ENCODE data around the gene MFSD2A.
"Not testable (repeated sequence)": the region's sequence is repeated elsewhere in the genome, so short reads cannot be mapped to it uniquely, and the experiment has no call there.

The MFSD2A gene

DNA sequence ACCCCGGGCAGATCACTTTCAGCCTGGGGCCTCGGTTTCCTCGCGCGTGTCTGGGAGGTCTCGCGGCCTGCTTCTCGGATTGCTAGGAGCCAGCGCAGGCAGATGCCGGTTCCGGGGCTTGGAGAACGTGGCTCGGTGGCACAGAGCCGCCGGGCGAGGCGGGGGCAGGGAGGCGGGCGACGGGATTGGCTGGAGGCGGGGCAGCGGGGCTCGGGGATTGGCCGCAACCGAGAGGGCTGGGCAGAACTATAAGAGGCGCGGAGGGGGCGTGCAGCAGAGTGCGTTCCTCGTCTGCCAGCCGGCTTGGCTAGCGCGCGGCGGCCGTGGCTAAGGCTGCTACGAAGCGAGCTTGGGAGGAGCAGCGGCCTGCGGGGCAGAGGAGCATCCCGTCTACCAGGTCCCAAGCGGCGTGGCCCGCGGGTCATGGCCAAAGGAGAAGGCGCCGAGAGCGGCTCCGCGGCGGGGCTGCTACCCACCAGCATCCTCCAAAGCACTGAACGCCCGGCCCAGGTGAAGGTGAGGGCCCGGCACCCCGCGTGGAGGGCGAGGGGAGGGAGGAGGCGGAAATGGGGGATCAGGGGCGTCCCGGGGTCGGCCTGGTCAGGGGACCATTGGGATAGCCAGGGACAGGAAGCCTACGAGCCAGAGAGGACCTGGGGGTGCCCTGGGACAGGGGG, at the start of gene MFSD2A:
Gene MFSD2A, plus strand, starts transcription at position 276 of the 677 bp plus-strand sequence. Its CDS starts 148 bp downstream, at position 424.
- Histone ChIP-seq H3K36me3 (ENCODE audit: insufficient read depth, low read length) (peaks cover 6% of the 10 kb centered on the region; the same call in 1 of the 2 replicates), H2AFZ (ENCODE audit: low read length, unreplicated experiment) (peak within 1 kb of the TSS; percentile 93), H3K4me3 (ENCODE audit: low read depth, low read length) (peak within 1 kb of the TSS; percentile 95), H3K27me3 (ENCODE audit: insufficient read depth, low read length) (no peaks in the 10 kb centered on the region), H3K79me2 (ENCODE audit: control insufficient read depth, insufficient read depth, low read length, unreplicated experiment) (peaks cover 18% of the 10 kb centered on the region), H3K27ac (ENCODE audit: low read depth, low read length) (peak within 1 kb of the TSS; percentile 14; the same call in 1 of the 2 replicates), H3K4me1 (ENCODE audit: control insufficient read depth, insufficient read depth, low read length, unreplicated experiment) (peaks cover 20% of the 10 kb centered on the region)

DNA sequence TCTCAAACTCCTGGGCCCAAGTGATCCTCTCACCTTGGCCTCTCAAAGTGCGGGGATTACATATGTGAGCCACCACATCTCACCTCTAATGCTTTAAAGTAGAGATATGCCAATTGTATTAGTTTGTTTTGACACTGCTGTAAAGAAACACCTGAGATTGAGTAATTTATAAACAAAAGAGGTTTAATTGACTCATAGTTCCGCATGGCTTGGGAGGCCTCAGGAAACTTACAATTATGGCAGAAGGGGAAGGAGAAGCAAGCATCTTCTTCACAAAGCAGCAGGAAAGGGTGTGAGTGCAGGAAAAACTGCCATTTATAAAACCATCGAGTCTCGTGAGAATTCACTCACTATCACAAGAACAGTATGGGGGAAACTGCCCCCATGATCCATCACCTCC, 49.8 kb upstream of the MFSD2A start:
- Histone ChIP-seq H3K36me3 (ENCODE audit: insufficient read depth, low read length) (no peaks in the 10 kb centered on the region), H3K79me2 (ENCODE audit: control insufficient read depth, insufficient read depth, low read length, unreplicated experiment) (no peaks in the 10 kb centered on the region), H3K4me3 (ENCODE audit: low read depth, low read length) (no peak overlapping the region), H2AFZ (ENCODE audit: low read length, unreplicated experiment) (no peak overlapping the region), H3K27me3 (ENCODE audit: insufficient read depth, low read length) (peaks cover 37% of the 10 kb centered on the region), H3K4me1 (ENCODE audit: control insufficient read depth, insufficient read depth, low read length, unreplicated experiment) (peaks cover 4% of the 10 kb centered on the region), H3K27ac (ENCODE audit: low read depth, low read length) (no peak overlapping the region)

DNA sequence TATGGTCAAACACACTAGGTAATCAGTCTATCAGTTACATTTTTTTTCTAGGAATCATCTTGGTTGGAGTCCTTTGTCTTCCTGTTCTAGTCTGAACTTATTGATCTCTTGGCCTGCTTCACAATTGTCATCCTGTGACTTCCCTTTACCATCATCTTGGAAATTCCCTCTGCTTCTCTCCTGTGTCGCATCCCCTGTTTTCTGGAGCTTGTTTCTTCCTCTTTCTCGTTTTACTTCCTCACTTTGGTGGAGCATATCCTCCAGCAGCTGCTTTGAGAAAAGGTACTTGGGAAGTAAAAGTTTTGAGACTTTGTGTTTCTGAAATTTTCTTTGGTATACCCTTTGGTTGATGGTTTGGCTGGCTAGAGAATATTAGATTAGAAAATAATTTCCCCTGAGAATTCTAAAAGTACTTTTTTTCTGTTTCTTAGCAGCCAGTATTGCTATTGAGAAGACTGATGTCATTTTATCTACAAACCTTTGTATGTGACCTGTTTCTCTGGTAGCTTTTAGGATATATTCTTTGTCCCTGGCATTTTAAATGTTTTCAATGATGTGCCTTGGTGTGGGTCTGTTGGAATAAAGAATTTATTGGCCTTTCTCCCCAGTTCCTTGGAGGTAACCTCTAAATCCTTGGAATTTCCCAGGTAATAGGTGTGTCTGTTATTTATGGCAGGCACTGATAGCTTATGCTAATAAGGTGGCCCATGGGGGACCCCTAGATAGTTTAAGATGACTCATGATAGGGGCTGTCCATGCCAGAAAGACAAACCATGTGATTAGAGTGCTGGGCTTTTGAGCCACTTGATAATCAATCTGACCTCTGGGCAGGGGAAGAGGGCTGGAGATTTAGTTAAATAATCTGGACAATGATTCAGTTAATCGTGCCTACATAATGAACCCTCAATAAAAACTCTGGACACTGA, 47.2 kb upstream of the MFSD2A start:
- no peaks in the 10 kb centered on the region for H3K4me1 ChIP-seq (ENCODE audit: control insufficient read depth, insufficient read depth, low read length, unreplicated experiment)
- H2AFZ ChIP-seq (ENCODE audit: low read length, unreplicated experiment): no peak overlapping the region
- H3K36me3 ChIP-seq (ENCODE audit: insufficient read depth, low read length): no peaks in the 10 kb centered on the region
- H3K4me3 ChIP-seq (ENCODE audit: low read depth, low read length): no peak overlapping the region
- H3K27me3 ChIP-seq (ENCODE audit: insufficient read depth, low read length): peaks cover 25% of the 10 kb centered on the region
- no peak overlapping the region for H3K27ac ChIP-seq (ENCODE audit: low read depth, low read length)
- H3K79me2 ChIP-seq (ENCODE audit: control insufficient read depth, insufficient read depth, low read length, unreplicated experiment): no peaks in the 10 kb centered on the region

DNA sequence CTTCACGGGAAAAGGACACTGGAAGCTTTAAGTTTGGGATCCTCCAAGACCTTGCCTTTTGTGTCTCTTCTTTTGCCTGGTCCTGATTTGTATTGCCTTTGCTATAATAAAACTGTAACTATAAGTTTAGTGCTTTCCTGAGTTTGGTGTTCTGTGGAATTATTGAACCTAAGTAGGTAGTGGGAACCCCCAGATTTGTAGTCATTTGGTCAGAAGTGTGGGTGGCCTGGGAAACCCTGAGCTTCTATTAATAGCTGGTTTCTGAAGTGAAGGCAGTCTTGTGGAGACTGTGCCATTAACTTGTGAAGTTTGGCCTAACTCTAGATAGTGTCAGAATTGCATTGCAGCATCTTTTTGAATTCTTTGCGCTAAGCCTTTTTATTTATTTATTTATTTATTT, 46.4 kb upstream of the MFSD2A start:
- peaks cover 17% of the 10 kb centered on the region for H3K27me3 ChIP-seq (ENCODE audit: insufficient read depth, low read length)
- no peak overlapping the region for H3K4me3 ChIP-seq (ENCODE audit: low read depth, low read length)
- no peaks in the 10 kb centered on the region for H3K4me1 ChIP-seq (ENCODE audit: control insufficient read depth, insufficient read depth, low read length, unreplicated experiment)
- no peak overlapping the region for H3K27ac ChIP-seq (ENCODE audit: low read depth, low read length)
- no peaks in the 10 kb centered on the region for H3K79me2 ChIP-seq (ENCODE audit: control insufficient read depth, insufficient read depth, low read length, unreplicated experiment)
- no peaks in the 10 kb centered on the region for H3K36me3 ChIP-seq (ENCODE audit: insufficient read depth, low read length)
- H2AFZ ChIP-seq (ENCODE audit: low read length, unreplicated experiment): no peak overlapping the region

DNA sequence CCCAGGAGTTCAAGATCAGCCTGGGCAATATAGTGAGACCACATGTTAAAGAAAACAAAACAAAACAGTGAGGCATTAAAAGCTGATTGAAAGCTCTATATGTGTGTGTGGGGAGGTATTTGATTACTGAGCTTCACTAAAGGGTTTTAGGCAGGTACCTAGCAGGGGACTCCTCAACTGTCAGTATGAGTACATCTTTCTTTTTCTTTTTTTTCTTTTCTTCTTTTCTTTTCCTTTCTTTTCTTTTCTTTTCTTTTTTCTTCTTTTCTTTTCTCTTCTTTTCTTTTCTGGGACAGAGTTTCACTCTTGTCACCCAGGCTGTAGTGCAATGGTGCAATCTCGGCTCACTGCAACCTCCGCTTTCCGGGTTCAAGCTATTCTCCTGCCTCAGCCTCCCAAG, 44.7 kb upstream of the MFSD2A start:
- Histone ChIP-seq H3K4me3 (ENCODE audit: low read depth, low read length) (no peak overlapping the region), H3K4me1 (ENCODE audit: control insufficient read depth, insufficient read depth, low read length, unreplicated experiment) (no peaks in the 10 kb centered on the region), H3K79me2 (ENCODE audit: control insufficient read depth, insufficient read depth, low read length, unreplicated experiment) (no peaks in the 10 kb centered on the region), H3K27me3 (ENCODE audit: insufficient read depth, low read length) (peaks cover 10% of the 10 kb centered on the region; the same call in 1 of the 2 replicates), H3K27ac (ENCODE audit: low read depth, low read length) (no peak overlapping the region), H2AFZ (ENCODE audit: low read length, unreplicated experiment) (no peak overlapping the region), H3K36me3 (ENCODE audit: insufficient read depth, low read length) (no peaks in the 10 kb centered on the region)

DNA sequence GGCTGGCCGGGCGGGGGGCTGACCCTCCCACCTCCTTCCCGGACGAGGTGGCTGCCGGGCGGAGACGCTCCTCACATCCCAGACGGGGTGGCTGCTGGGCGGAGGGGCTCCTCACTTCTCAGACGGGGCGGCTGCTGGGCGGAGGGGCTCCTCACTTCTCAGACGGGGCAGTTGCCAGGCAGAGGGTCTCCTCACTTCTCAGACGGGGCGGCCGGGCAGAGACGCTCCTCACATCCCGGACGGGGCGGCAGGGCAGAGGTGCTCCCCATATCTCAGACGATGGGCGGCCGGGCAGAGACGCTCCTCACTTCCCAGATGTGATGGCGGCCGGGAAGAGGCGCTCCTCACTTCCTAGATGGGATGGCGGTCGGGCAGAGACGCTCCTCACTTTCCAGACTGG, 41.8 kb upstream of the MFSD2A start:
- H3K4me3 ChIP-seq (ENCODE audit: low read depth, low read length); H3K27me3 ChIP-seq (ENCODE audit: insufficient read depth, low read length); H3K36me3 ChIP-seq (ENCODE audit: insufficient read depth, low read length); H3K4me1 ChIP-seq (ENCODE audit: control insufficient read depth, insufficient read depth, low read length, unreplicated experiment); H3K79me2 ChIP-seq (ENCODE audit: control insufficient read depth, insufficient read depth, low read length, unreplicated experiment); H3K27ac ChIP-seq (ENCODE audit: low read depth, low read length); H2AFZ ChIP-seq (ENCODE audit: low read length, unreplicated experiment): not testable (repeated sequence)

DNA sequence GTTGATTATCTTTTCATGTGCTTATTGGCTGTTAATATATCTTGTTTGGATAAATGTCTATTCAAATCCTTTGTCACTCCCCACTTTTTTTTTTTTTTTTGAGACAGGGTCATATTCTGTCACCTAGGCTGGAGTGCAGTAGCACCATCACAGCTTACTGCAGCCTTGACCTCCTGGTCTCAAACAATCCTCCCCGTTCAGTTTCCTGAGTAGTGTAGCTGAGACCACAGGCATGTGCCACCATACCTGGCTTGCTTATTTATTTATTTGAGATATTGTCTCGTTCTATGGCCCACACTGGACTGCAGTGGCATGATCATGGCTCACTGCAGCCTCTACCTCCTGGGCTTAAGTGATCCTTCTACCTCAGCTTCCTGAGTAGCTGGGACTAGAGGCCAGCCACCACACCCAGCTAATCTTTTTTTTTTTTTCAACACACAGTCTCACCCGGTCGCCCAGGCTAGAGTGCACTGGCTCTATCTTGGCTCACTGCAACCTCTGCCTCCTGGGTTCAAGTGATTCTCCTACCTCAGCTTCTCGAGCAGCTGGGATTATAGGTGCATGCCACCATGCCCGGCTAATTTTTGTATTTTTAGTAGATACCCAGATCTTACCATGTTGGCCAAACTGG, 39.3 kb upstream of the MFSD2A start:
- no peaks in the 10 kb centered on the region for H3K79me2 ChIP-seq (ENCODE audit: control insufficient read depth, insufficient read depth, low read length, unreplicated experiment)
- no peaks in the 10 kb centered on the region for H3K36me3 ChIP-seq (ENCODE audit: insufficient read depth, low read length)
- no peak overlapping the region for H3K4me3 ChIP-seq (ENCODE audit: low read depth, low read length)
- no peak overlapping the region for H3K27ac ChIP-seq (ENCODE audit: low read depth, low read length)
- no peaks in the 10 kb centered on the region for H3K4me1 ChIP-seq (ENCODE audit: control insufficient read depth, insufficient read depth, low read length, unreplicated experiment)
- no peak overlapping the region for H2AFZ ChIP-seq (ENCODE audit: low read length, unreplicated experiment)
- H3K27me3 ChIP-seq (ENCODE audit: insufficient read depth, low read length): peaks cover 7% of the 10 kb centered on the region; the same call in 1 of the 2 replicates

DNA sequence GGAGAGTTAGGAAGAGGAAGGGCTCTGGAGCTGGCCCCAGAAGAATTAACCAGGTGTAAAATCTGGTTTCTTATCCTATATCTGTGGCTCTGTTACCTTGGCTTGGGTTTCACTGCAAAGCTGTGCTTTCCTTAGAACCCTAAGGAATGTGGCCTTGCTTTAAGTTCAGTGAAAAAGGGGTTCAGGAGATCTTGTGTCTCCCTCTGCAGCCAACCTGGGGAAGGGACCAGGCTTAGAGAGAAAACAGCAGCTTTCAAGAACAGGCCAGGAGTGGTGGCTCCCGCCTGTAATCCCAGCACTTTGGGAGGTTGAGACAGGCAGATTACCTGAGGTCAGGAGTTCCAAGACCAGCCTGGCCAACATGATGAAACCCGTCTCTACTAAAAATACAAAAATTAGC, 37.1 kb upstream of the MFSD2A start:
- Histone ChIP-seq H3K36me3 (ENCODE audit: insufficient read depth, low read length) (no peaks in the 10 kb centered on the region), H3K4me1 (ENCODE audit: control insufficient read depth, insufficient read depth, low read length, unreplicated experiment) (no peaks in the 10 kb centered on the region), H3K79me2 (ENCODE audit: control insufficient read depth, insufficient read depth, low read length, unreplicated experiment) (no peaks in the 10 kb centered on the region), H3K4me3 (ENCODE audit: low read depth, low read length) (no peak overlapping the region), H3K27me3 (ENCODE audit: insufficient read depth, low read length) (no peaks in the 10 kb centered on the region), H3K27ac (ENCODE audit: low read depth, low read length) (no peak overlapping the region), H2AFZ (ENCODE audit: low read length, unreplicated experiment) (no peak overlapping the region)

DNA sequence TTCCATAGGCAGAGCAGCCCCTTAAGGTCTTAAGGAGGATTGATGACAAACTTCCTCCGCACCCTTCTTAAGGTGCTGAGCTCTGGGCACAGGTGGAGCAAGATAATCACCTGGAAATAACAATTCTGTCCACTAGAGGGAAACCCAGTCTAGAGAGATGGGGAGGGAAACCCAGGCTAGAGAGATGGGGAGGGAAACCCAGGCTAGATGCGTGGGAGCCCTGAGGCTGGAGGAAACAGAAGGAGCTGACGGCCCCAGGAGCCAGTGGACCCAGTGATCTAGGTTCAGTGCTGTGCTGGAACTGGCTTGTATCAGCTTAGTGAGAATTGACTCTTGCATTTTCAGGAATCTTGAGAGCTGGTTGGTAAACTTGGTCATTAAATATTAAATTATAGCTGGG, 35.4 kb upstream of the MFSD2A start:
- Histone ChIP-seq H3K4me3 (ENCODE audit: low read depth, low read length) (no peak overlapping the region), H3K27ac (ENCODE audit: low read depth, low read length) (no peak overlapping the region), H2AFZ (ENCODE audit: low read length, unreplicated experiment) (no peak overlapping the region), H3K79me2 (ENCODE audit: control insufficient read depth, insufficient read depth, low read length, unreplicated experiment) (no peaks in the 10 kb centered on the region), H3K4me1 (ENCODE audit: control insufficient read depth, insufficient read depth, low read length, unreplicated experiment) (no peaks in the 10 kb centered on the region), H3K36me3 (ENCODE audit: insufficient read depth, low read length) (no peaks in the 10 kb centered on the region), H3K27me3 (ENCODE audit: insufficient read depth, low read length) (no peaks in the 10 kb centered on the region)

DNA sequence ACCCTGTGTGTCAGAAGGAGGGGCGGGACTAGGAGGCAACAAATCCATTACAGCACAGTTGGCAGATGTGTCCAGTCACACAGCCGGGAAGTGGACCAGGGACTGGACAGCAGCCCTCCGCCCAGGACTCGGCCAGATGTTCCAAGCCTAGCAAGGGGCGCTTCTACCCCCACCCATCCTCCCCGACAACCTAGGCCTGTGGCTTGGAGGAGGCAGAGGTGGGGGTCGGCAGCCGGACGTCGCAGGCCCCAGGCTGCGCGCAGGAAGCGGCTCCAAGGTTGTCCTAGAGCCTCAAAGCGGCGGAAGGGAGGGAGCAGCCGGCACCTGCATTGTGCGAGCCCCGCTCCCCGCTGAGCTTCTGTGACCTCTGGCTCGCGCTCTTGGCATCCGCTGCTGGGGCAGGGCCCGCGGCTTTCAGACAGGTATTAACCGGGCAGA, 32.7 kb upstream of the MFSD2A start:
- H3K36me3 ChIP-seq (ENCODE audit: insufficient read depth, low read length): no peaks in the 10 kb centered on the region
- H3K27me3 ChIP-seq (ENCODE audit: insufficient read depth, low read length): no peaks in the 10 kb centered on the region
- peaks cover 19% of the 10 kb centered on the region for H3K4me1 ChIP-seq (ENCODE audit: control insufficient read depth, insufficient read depth, low read length, unreplicated experiment)
- H3K27ac ChIP-seq (ENCODE audit: low read depth, low read length): no peak overlapping the region
- no peaks in the 10 kb centered on the region for H3K79me2 ChIP-seq (ENCODE audit: control insufficient read depth, insufficient read depth, low read length, unreplicated experiment)
- H2AFZ ChIP-seq (ENCODE audit: low read length, unreplicated experiment): no peak overlapping the region
- no peak overlapping the region for H3K4me3 ChIP-seq (ENCODE audit: low read depth, low read length)
